ENCODE data around the gene TTLL9. TPM values are rescaled to one million over a fixed set of nuclear protein-coding genes. Genes with fewer than 3 reads are reported as not detected.
"Not testable (repeated sequence)": the region's sequence is repeated elsewhere in the genome, so short reads cannot be mapped to it uniquely, and the experiment has no call there.

TTLL9 gene
- total and polyA plus RNA-seq, 4 donors = 5.1 to 18.8 (median 15.3) TPM

GRCh38 chr20:31828016-31828415, 42.4 kb upstream of the TTLL9 start:
- H3K36me3 ChIP-seq (ENCODE audit: control insufficient read depth, insufficient read depth, low read length); H3K27me3 ChIP-seq (ENCODE audit: control insufficient read depth, insufficient read depth, low read length); H3K9me3 ChIP-seq (ENCODE audit: control insufficient read depth, insufficient read depth, low read length); DNase-seq (ENCODE audit: low read depth in 4 of 6, low spot score in 6 of 6); H3K4me3 ChIP-seq (ENCODE audit: low read depth, low read length); H3K4me1 ChIP-seq (ENCODE audit: control insufficient read depth, insufficient read depth, low read length); H3K27ac ChIP-seq (ENCODE audit: low read depth, low read length): not testable (repeated sequence)
- WGBS (ENCODE audit: insufficient coverage) = 96% methylated on average over 8 of the region's 11 CpGs

- no peak for DNase-seq (ENCODE audit: low read depth in 4 of 6, low spot score in 6 of 6)
These were observed 40.7 kb upstream of the TTLL9 start for GRCh38 chr20:31829731-31830130.

GRCh38 chr20:31830406-31830981, 39.9 kb upstream of the TTLL9 start:
- 82% methylated on average over 5 of the region's 8 CpGs for WGBS (ENCODE audit: insufficient coverage)
- H3K4me3 ChIP-seq (ENCODE audit: low read depth, low read length) = no peak overlapping the region
- peaks cover 27% of the 10 kb centered on the region for H3K4me1 ChIP-seq (ENCODE audit: control insufficient read depth, insufficient read depth, low read length)
- H3K36me3 ChIP-seq (ENCODE audit: control insufficient read depth, insufficient read depth, low read length) = no peaks in the 10 kb centered on the region
- no peak for DNase-seq (ENCODE audit: low read depth in 4 of 6, low spot score in 6 of 6)
- H3K27ac ChIP-seq (ENCODE audit: low read depth, low read length) = peak overlapping the region; percentile 64
- H3K27me3 ChIP-seq (ENCODE audit: control insufficient read depth, insufficient read depth, low read length) = no peaks in the 10 kb centered on the region
- H3K9me3 ChIP-seq (ENCODE audit: control insufficient read depth, insufficient read depth, low read length) = no peaks in the 10 kb centered on the region

More at GRCh38 chr20:31829731-31830130, 40.7 kb upstream of the TTLL9 start:
- no peaks in the 10 kb centered on the region for H3K9me3 ChIP-seq (ENCODE audit: control insufficient read depth, insufficient read depth, low read length)
- H3K4me1 ChIP-seq (ENCODE audit: control insufficient read depth, insufficient read depth, low read length) = peaks cover 20% of the 10 kb centered on the region
- peak overlapping the region; percentile 64 for H3K27ac ChIP-seq (ENCODE audit: low read depth, low read length)
- WGBS (ENCODE audit: insufficient coverage) = 78% methylated on average over 6 of the region's 6 CpGs
- no peaks in the 10 kb centered on the region for H3K27me3 ChIP-seq (ENCODE audit: control insufficient read depth, insufficient read depth, low read length)
- no peak overlapping the region for H3K4me3 ChIP-seq (ENCODE audit: low read depth, low read length)
- no peaks in the 10 kb centered on the region for H3K36me3 ChIP-seq (ENCODE audit: control insufficient read depth, insufficient read depth, low read length)

GRCh38 chr20:31831211-31831610, 39.2 kb upstream of the TTLL9 start:
- Histone ChIP-seq H3K27ac (ENCODE audit: low read depth, low read length) (no peak overlapping the region), H3K27me3 (ENCODE audit: control insufficient read depth, insufficient read depth, low read length) (no peaks in the 10 kb centered on the region), H3K4me3 (ENCODE audit: low read depth, low read length) (no peak overlapping the region), H3K4me1 (ENCODE audit: control insufficient read depth, insufficient read depth, low read length) (peaks cover 34% of the 10 kb centered on the region), H3K9me3 (ENCODE audit: control insufficient read depth, insufficient read depth, low read length) (no peaks in the 10 kb centered on the region), H3K36me3 (ENCODE audit: control insufficient read depth, insufficient read depth, low read length) (no peaks in the 10 kb centered on the region)
- no peak for DNase-seq (ENCODE audit: low read depth in 4 of 6, low spot score in 6 of 6)
- WGBS (ENCODE audit: insufficient coverage) = 83% methylated on average over 1 of the region's 6 CpGs

- H3K4me1 ChIP-seq (ENCODE audit: control insufficient read depth, insufficient read depth, low read length) = peaks cover 41% of the 10 kb centered on the region
- no peaks in the 10 kb centered on the region for H3K27me3 ChIP-seq (ENCODE audit: control insufficient read depth, insufficient read depth, low read length)
- H3K9me3 ChIP-seq (ENCODE audit: control insufficient read depth, insufficient read depth, low read length) = no peaks in the 10 kb centered on the region
- WGBS (ENCODE audit: insufficient coverage) = 97% methylated on average over 17 of the region's 17 CpGs
- H3K4me3 ChIP-seq (ENCODE audit: low read depth, low read length) = no peak overlapping the region
- DNase-seq (ENCODE audit: low read depth in 4 of 6, low spot score in 6 of 6) = no peak
- no peak overlapping the region for H3K27ac ChIP-seq (ENCODE audit: low read depth, low read length)
- no peaks in the 10 kb centered on the region for H3K36me3 ChIP-seq (ENCODE audit: control insufficient read depth, insufficient read depth, low read length)
These were observed 38.6 kb upstream of the TTLL9 start for GRCh38 chr20:31831771-31832306.

- H3K36me3 ChIP-seq (ENCODE audit: control insufficient read depth, insufficient read depth, low read length) = no peaks in the 10 kb centered on the region
- H3K27me3 ChIP-seq (ENCODE audit: control insufficient read depth, insufficient read depth, low read length) = no peaks in the 10 kb centered on the region
- WGBS (ENCODE audit: insufficient coverage) = 55% methylated on average over 14 of the region's 14 CpGs
- DNase-seq (ENCODE audit: low read depth in 4 of 6, low spot score in 6 of 6) = peak in 2 of 6 donors; percentile 67 to 69
- no peaks in the 10 kb centered on the region for H3K9me3 ChIP-seq (ENCODE audit: control insufficient read depth, insufficient read depth, low read length)
- no peak overlapping the region for H3K4me3 ChIP-seq (ENCODE audit: low read depth, low read length)
- peaks cover 51% of the 10 kb centered on the region for H3K4me1 ChIP-seq (ENCODE audit: control insufficient read depth, insufficient read depth, low read length)
- H3K27ac ChIP-seq (ENCODE audit: low read depth, low read length) = peak overlapping the region; percentile 69
These were observed 37.1 kb upstream of the TTLL9 start for GRCh38 chr20:31833130-31833930.

GRCh38 chr20:31833931-31834521, 36.4 kb upstream of the TTLL9 start:
- Histone ChIP-seq H3K4me1 (ENCODE audit: control insufficient read depth, insufficient read depth, low read length) (peaks cover 52% of the 10 kb centered on the region), H3K36me3 (ENCODE audit: control insufficient read depth, insufficient read depth, low read length) (no peaks in the 10 kb centered on the region), H3K4me3 (ENCODE audit: low read depth, low read length) (no peak overlapping the region), H3K27ac (ENCODE audit: low read depth, low read length) (peak overlapping the region; percentile 69), H3K9me3 (ENCODE audit: control insufficient read depth, insufficient read depth, low read length) (no peaks in the 10 kb centered on the region), H3K27me3 (ENCODE audit: control insufficient read depth, insufficient read depth, low read length) (no peaks in the 10 kb centered on the region)
- 62% methylated on average over 11 of the region's 20 CpGs for WGBS (ENCODE audit: insufficient coverage)
- DNase-seq (ENCODE audit: low read depth in 4 of 6, low spot score in 6 of 6) = peak in 1 of 6 donors; percentile 45

GRCh38 chr20:31835554-31835953, 34.9 kb upstream of the TTLL9 start:
- Histone ChIP-seq H3K36me3 (ENCODE audit: control insufficient read depth, insufficient read depth, low read length) (no peaks in the 10 kb centered on the region), H3K27ac (ENCODE audit: low read depth, low read length) (peak overlapping the region; percentile 2), H3K4me3 (ENCODE audit: low read depth, low read length) (no peak overlapping the region), H3K9me3 (ENCODE audit: control insufficient read depth, insufficient read depth, low read length) (no peaks in the 10 kb centered on the region), H3K27me3 (ENCODE audit: control insufficient read depth, insufficient read depth, low read length) (no peaks in the 10 kb centered on the region), H3K4me1 (ENCODE audit: control insufficient read depth, insufficient read depth, low read length) (peaks cover 52% of the 10 kb centered on the region)
- WGBS (ENCODE audit: insufficient coverage) = 82% methylated on average over 9 of the region's 9 CpGs
- no peak for DNase-seq (ENCODE audit: low read depth in 4 of 6, low spot score in 6 of 6)

- peak in 1 of 6 donors; percentile 56 for DNase-seq (ENCODE audit: low read depth in 4 of 6, low spot score in 6 of 6)
- Histone ChIP-seq H3K4me1 (ENCODE audit: control insufficient read depth, insufficient read depth, low read length) (peaks cover 57% of the 10 kb centered on the region), H3K27ac (ENCODE audit: low read depth, low read length) (peak overlapping the region; percentile 33), H3K36me3 (ENCODE audit: control insufficient read depth, insufficient read depth, low read length) (no peaks in the 10 kb centered on the region), H3K9me3 (ENCODE audit: control insufficient read depth, insufficient read depth, low read length) (no peaks in the 10 kb centered on the region), H3K27me3 (ENCODE audit: control insufficient read depth, insufficient read depth, low read length) (no peaks in the 10 kb centered on the region), H3K4me3 (ENCODE audit: low read depth, low read length) (no peak overlapping the region)
- WGBS (ENCODE audit: insufficient coverage) = 43% methylated on average over 8 of the region's 14 CpGs
These were observed 34.2 kb upstream of the TTLL9 start for GRCh38 chr20:31835977-31836852.
